Measurements from ENCODE around the gene ABCG5. TPM values are rescaled to one million over a fixed set of nuclear protein-coding genes. Genes with fewer than 3 reads are reported as not detected.

ABCG5 gene
- total RNA-seq, 1 experiment from 2014 or later, result not detected

- ChIA-PET CTCF (no interaction called here), POLR2A (no interaction called here)
- no peak overlapping the region for H3K27ac Mint-ChIP-seq (ENCODE audit: low read depth, unreplicated experiment)
- H3K27me3 Mint-ChIP-seq (ENCODE audit: insufficient read depth, unreplicated experiment), result peaks cover 47% of the 10 kb centered on the region
- intact Hi-C loops (cut with micrococcal nuclease), result no loop called here
- H3K4me3 Mint-ChIP-seq (ENCODE audit: unreplicated experiment), result no peak overlapping the region
- H3K9me3 Mint-ChIP-seq (ENCODE audit: unreplicated experiment), result no peaks in the 10 kb centered on the region
- H3K4me1 Mint-ChIP-seq (ENCODE audit: insufficient read depth, unreplicated experiment), result no peaks in the 10 kb centered on the region
- no peaks in the 10 kb centered on the region for H3K36me3 Mint-ChIP-seq (ENCODE audit: insufficient read depth, unreplicated experiment)
- BruUV-seq (replicated peaks), result no TSS peak
- no peak for TF ChIP-seq CTCF (IDR thresholded peaks at IDR 0.05; ENCODE audit: unreplicated experiment)
- DNase-seq (ENCODE audit: unreplicated experiment), result no peak
Observed at GRCh38 chr2:43851011-43851980, 12.7 kb upstream of the ABCG5 start.

DNA sequence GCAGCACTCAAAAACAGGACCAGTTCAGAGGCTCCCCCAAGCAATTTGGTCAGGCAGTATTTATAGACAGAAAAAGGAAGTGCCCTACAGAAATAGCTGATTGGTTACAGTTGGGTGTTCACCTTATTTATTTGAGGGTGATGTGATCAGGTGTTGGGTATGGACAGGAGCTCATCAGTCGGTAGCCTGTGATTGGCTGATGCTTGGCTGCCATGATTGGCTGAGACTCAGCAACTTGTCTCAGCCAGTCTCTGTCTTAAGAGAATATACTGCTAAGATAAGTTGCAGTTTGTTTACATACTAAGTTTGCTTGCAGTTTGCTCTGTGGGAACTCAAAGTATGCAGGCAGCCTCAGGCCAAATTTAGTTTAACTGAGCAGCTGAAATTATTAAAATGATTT lies 9.6 kb upstream of the ABCG5 start:
- Mint-ChIP-seq H3K4me3 (ENCODE audit: unreplicated experiment) (no peak overlapping the region), H3K27ac (ENCODE audit: low read depth, unreplicated experiment) (no peak overlapping the region), H3K27me3 (ENCODE audit: insufficient read depth, unreplicated experiment) (peaks cover 17% of the 10 kb centered on the region), H3K9me3 (ENCODE audit: unreplicated experiment) (no peaks in the 10 kb centered on the region), H3K4me1 (ENCODE audit: insufficient read depth, unreplicated experiment) (no peaks in the 10 kb centered on the region), H3K36me3 (ENCODE audit: insufficient read depth, unreplicated experiment) (no peaks in the 10 kb centered on the region)
- CTCF ChIA-PET, result no interaction called here
- no peak for TF ChIP-seq CTCF (IDR thresholded peaks at IDR 0.05; ENCODE audit: unreplicated experiment)
- no TSS peak for BruUV-seq (replicated peaks)
- intact Hi-C loops (cut with micrococcal nuclease), result no loop called here
- DNase-seq (ENCODE audit: unreplicated experiment), result no peak
- POLR2A ChIA-PET, result no interaction called here

GRCh38 chr2:43846140-43846793 lies 7.6 kb upstream of the ABCG5 start:
- ChIA-PET CTCF (no interaction called here), POLR2A (interaction anchor here (1.1 kb wide), 1 partner anchor 17 kb away, joined by 4 read pairs; no protein-coding TSS in a partner anchor)
- no peaks in the 10 kb centered on the region for H3K36me3 Mint-ChIP-seq (ENCODE audit: insufficient read depth, unreplicated experiment)
- no peaks in the 10 kb centered on the region for H3K4me1 Mint-ChIP-seq (ENCODE audit: insufficient read depth, unreplicated experiment)
- intact Hi-C loops (cut with micrococcal nuclease), result no loop called here
- no peak overlapping the region for H3K27ac Mint-ChIP-seq (ENCODE audit: low read depth, unreplicated experiment)
- TF ChIP-seq CTCF (IDR thresholded peaks at IDR 0.05; ENCODE audit: unreplicated experiment), result no peak
- peaks cover 7% of the 10 kb centered on the region for H3K27me3 Mint-ChIP-seq (ENCODE audit: insufficient read depth, unreplicated experiment)
- BruUV-seq (replicated peaks), result no TSS peak
- H3K9me3 Mint-ChIP-seq (ENCODE audit: unreplicated experiment), result no peaks in the 10 kb centered on the region
- no peak overlapping the region for H3K4me3 Mint-ChIP-seq (ENCODE audit: unreplicated experiment)
- DNase-seq (ENCODE audit: unreplicated experiment), result no peak

- DNase-seq (ENCODE audit: unreplicated experiment), result no peak
- Mint-ChIP-seq H3K27me3 (ENCODE audit: insufficient read depth, unreplicated experiment) (no peaks in the 10 kb centered on the region), H3K36me3 (ENCODE audit: insufficient read depth, unreplicated experiment) (no peaks in the 10 kb centered on the region), H3K27ac (ENCODE audit: low read depth, unreplicated experiment) (no peak overlapping the region), H3K9me3 (ENCODE audit: unreplicated experiment) (no peaks in the 10 kb centered on the region), H3K4me1 (ENCODE audit: insufficient read depth, unreplicated experiment) (no peaks in the 10 kb centered on the region), H3K4me3 (ENCODE audit: unreplicated experiment) (no peak overlapping the region)
- TF ChIP-seq CTCF (IDR thresholded peaks at IDR 0.05; ENCODE audit: unreplicated experiment), result no peak
- intact Hi-C loops (cut with micrococcal nuclease), result no loop called here
- no TSS peak for BruUV-seq (replicated peaks)
- ChIA-PET POLR2A (interaction anchor here (1.1 kb wide), 2 partner anchors 16 to 33 kb away, joined by 4 read pairs; no protein-coding TSS in a partner anchor), CTCF (interaction anchor here (1.0 kb wide), 1 partner anchor 33 kb away, joined by 4 read pairs; no protein-coding TSS in a partner anchor)
Observed at GRCh38 chr2:43845181-43845580, 6.5 kb upstream of the ABCG5 start.

Data from MCF 10A (cell line).